AG09309 (cell line): ENCODE data around the gene FOXE3.

Experiments used
- DNase-seq: peaks from one replicate; pipeline ENCODE4 v3.0.0-alpha.2; 2010; ENCODE audit warnings: low read depth
- H3K4me3 ChIP-seq: 2 replicates; pipeline ENCODE4 v1.5.1; 2011; ENCODE audit warnings: mild to moderate bottlenecking, low read depth, low read length, moderate library complexity; ENCODE audit not compliant: control insufficient read depth
- CTCF ChIP-seq: IDR thresholded peaks from 2 replicates; pipeline ENCODE4 v1.5.1; 2011; ENCODE audit warnings: mild to moderate bottlenecking, low read depth, low read length, inconsistent platforms; ENCODE audit not compliant: insufficient read depth, control insufficient read depth; ENCODE audit errors: missing control alignments

The FOXE3 gene

GRCh38 chr1:47409311-47410067 lies 6.6 kb upstream of the FOXE3 start:
- DNase-seq: peak; percentile 49
- TF ChIP-seq CTCF: no peak
- H3K4me3 ChIP-seq: no peak overlapping the region

DNA sequence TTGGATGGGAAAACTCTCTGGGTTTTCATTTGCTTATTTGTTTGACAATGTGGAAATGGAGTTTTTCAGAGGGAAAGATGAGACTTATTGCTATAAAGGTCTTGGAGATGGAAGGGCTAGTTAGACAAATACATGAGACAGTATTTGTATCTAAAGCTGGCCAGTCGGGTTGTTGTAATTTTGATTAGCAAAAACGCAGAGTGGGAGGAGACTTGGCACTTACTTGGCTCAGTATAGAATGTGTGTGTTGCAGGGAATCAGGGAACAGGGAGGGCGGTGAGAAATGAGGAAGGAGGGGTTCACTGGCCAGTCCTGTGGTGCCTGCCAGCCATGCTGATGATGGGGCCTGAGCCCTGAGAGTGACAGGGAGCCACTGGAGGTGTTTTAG lies 6.0 kb upstream of the FOXE3 start:
- no peak for TF ChIP-seq CTCF
- H3K4me3 ChIP-seq: no peak overlapping the region
- DNase-seq: no peak

- no peak for TF ChIP-seq CTCF
- no peak for DNase-seq
- no peak overlapping the region for H3K4me3 ChIP-seq
Observed at GRCh38 chr1:47411436-47411835, 4.6 kb upstream of the FOXE3 start.

DNA sequence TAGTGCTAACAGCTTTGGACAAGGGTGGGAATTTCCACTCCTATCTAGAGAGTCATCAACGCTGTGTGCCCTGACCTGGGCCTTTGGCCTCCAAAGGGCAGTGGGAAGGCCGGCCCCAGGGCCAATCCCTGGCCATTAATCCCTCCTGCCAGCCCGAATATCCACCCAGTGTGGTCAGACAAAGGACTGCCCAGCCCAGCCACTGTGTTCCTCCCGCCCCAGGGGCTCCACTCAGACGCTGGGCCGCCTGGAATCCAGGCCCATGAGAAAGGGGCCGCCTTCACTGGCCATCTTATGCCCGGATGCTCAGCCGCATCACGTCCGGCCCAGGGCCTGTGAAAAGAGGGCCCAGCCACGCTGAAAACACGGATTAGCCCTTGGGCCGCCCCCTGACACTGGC lies 3.6 kb upstream of the FOXE3 start:
- no peak for DNase-seq
- TF ChIP-seq CTCF: no peak
- H3K4me3 ChIP-seq: no peak overlapping the region

GRCh38 chr1:47416319-47417169 lies 459 bp downstream of the FOXE3 start:
- peak overlapping the region; percentile 32 for H3K4me3 ChIP-seq
- no peak for DNase-seq
- TF ChIP-seq CTCF: no peak

DNA sequence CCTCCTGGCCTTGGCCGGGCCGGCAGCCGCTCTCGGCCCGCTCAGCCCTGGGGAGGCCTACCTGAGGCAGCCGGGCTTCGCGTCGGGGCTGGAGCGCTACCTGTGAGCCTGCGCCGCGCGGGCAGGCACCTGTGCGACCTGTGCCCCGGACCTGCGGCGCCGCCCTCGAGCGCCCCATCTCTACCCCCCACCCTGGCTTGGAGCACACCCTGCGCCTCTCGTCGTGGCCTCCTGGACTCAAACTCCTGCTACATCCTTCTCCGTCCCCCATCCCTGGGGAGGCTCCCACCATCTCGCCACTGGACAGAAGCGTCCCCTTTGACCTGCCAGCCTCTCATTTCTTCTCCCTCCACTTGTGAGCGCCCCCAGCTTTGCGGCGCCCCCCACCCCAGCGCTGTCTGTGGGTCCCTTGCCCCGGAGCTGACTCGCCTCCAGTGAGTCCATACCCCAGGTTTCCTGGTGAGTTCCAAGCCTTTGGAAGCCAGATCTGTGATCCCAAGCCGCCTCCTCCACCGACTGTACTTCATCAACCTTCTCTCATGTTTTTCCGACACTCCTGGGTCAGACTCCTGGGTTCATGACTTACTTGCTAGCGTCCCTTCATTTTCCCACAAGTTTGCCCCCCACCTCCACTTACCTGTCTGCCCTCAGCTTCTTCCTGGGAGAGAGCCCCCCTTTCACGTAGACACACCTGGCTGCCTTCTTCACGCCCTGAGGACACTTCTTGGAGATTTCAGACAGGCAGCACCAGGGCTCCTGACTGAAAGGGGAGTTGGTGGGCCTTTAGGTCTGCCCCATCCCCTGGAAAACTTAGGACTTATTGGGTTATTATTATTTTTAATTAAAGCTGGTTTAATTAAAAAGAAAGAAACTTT lies 1.3 kb downstream of the FOXE3 start:
- H3K4me3 ChIP-seq: no peak overlapping the region
- no peak for TF ChIP-seq CTCF
- no peak for DNase-seq
